Measurements from ENCODE around the gene KIAA1549. TPM values are rescaled to one million over a fixed set of nuclear protein-coding genes. Genes with fewer than 3 reads are reported as not detected.

KIAA1549 gene
- total and polyA plus RNA-seq, 2 of the 4 experiments (the other 2 are of a cell fraction): 1.3 to 3.3 TPM

DNA sequence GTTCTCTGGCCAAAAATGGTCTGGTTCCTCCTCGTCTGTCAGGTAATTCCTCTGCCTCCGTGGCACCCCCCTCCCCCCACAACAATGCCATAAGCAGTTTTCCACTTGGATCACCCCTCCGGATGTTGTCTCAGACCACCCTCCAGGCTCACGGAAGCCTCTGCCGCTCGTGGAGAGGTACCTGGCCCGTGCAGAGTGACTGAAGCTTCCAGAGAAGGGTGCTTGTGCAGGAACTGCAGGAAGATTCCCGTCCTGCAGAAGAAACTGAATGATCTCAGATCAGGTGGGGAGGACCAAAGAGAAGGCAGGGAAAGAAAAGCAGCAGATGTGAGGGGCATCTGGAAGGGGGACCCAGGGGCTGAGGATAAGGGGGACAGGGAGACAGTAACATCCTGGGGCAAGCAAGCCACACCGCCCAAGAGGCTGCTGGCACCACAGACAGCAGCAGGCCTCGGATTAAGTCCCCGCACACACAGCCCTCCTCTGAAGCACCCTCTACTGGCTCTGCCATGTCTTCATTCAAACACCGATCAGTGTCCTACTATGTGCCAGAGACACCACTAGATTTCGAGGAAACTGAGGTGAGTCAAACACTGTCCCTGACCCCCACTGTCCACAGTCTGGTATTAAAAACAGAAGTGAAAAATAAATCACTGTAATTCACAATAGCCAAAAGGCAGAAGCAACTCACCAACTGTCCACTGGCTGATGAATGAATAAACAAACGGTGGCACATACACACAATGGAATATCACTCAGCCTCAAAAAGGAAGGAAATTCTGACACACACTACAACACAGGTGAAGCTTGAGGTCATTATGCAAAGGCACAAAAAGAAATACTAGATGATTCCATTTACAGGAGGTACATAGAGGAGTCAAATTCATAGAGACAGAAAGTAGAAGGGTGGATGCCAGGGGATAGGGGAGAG is 26.4 kb downstream of the KIAA1549 start:
- Histone ChIP-seq H2AFZ (replicated peaks; ENCODE audit: low read length, poor library complexity) (no peak overlapping the region), H2BK20ac (ENCODE audit: low read depth, low read length) (no peak overlapping the region), H3K14ac (replicated peaks; ENCODE audit: low read depth, low read length) (no peak overlapping the region), H3K27ac (ENCODE audit: insufficient read depth, low read length) (no peak overlapping the region), H3K23ac (ENCODE audit: low read depth, low read length) (no peak overlapping the region), H4K20me1 (ENCODE audit: insufficient read depth, low read length) (no peaks in the 10 kb centered on the region), H2AK9ac (replicated peaks; ENCODE audit: low read depth, low read length, poor library complexity) (no peak overlapping the region), H2BK120ac (ENCODE audit: low read depth, low read length) (no peak overlapping the region), H4K8ac (ENCODE audit: low read depth in 2 of 2, low read length in 2 of 2) (no peak overlapping the region), H3K56ac (ENCODE audit: extremely low read depth, insufficient read depth, low read length) (no peak overlapping the region), H2BK15ac (ENCODE audit: low read depth, low read length) (no peak overlapping the region), H3K9me3 (ENCODE audit: control insufficient read depth, insufficient read depth, low read length) (no peaks in the 10 kb centered on the region), H3K9ac (ENCODE audit: low read depth, low read length) (no peak overlapping the region), H3K4me1 (ENCODE audit: control insufficient read depth, insufficient read depth, low read length) (peaks cover 3% of the 10 kb centered on the region; the same call in 1 of the 2 replicates), H3K27me3 (ENCODE audit: control insufficient read depth, insufficient read depth, low read length) (no peaks in the 10 kb centered on the region), H4K5ac (ENCODE audit: low read depth, low read length) (no peak overlapping the region), H2AK5ac (ENCODE audit: low read depth, low read length) (no peak overlapping the region), H3K4me2 (ENCODE audit: low read depth, low read length) (no peak overlapping the region), H2BK5ac (ENCODE audit: low read depth, low read length, poor library complexity, severe bottlenecking) (no peak overlapping the region), H3K9me1 (ENCODE audit: insufficient read depth, low read length) (no peaks in the 10 kb centered on the region; the same call in 1 of the 2 replicates), H4K91ac (ENCODE audit: insufficient read depth, low read depth, low read length) (no peak overlapping the region), H3K4ac (ENCODE audit: low read depth, low read length) (no peak overlapping the region), H3K79me1 (ENCODE audit: low read depth in 1 of 2, low read length in 2 of 2) (peaks cover 14 to 15% of the 10 kb centered on the region in 2 experiments), H3K18ac (ENCODE audit: low read depth, low read length) (no peak overlapping the region), H3K36me3 (ENCODE audit: control insufficient read depth, insufficient read depth, low read length) (no peaks in the 10 kb centered on the region), H3K4me3 (ENCODE audit: insufficient read depth, low read depth, low read length) (no peak overlapping the region)
- CTCF ChIA-PET: interaction anchor here (0.6 kb wide), 1 partner anchor 11 kb away, joined by 7 read pairs; no protein-coding TSS in a partner anchor
- TF ChIP-seq NFE2L2 (IDR thresholded peaks at IDR 0.05; ENCODE audit: low read depth, low read length): no peak
- TF ChIP-seq, protein P1, sequence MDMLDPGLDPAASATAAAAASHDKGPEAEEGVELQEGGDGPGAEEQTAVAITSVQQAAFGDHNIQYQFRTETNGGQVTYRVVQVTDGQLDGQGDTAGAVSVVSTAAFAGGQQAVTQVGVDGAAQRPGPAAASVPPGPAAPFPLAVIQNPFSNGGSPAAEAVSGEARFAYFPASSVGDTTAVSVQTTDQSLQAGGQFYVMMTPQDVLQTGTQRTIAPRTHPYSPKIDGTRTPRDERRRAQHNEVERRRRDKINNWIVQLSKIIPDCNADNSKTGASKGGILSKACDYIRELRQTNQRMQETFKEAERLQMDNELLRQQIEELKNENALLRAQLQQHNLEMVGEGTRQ (IDR thresholded peaks at IDR 0.05; ENCODE audit: low read depth, low read length): no peak
- no peak for TF ChIP-seq MXI1 (IDR thresholded peaks at IDR 0.05; ENCODE audit: borderline replicate concordance, low read depth, low read length)
- TF ChIP-seq, protein P2, sequence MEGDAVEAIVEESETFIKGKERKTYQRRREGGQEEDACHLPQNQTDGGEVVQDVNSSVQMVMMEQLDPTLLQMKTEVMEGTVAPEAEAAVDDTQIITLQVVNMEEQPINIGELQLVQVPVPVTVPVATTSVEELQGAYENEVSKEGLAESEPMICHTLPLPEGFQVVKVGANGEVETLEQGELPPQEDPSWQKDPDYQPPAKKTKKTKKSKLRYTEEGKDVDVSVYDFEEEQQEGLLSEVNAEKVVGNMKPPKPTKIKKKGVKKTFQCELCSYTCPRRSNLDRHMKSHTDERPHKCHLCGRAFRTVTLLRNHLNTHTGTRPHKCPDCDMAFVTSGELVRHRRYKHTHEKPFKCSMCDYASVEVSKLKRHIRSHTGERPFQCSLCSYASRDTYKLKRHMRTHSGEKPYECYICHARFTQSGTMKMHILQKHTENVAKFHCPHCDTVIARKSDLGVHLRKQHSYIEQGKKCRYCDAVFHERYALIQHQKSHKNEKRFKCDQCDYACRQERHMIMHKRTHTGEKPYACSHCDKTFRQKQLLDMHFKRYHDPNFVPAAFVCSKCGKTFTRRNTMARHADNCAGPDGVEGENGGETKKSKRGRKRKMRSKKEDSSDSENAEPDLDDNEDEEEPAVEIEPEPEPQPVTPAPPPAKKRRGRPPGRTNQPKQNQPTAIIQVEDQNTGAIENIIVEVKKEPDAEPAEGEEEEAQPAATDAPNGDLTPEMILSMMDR (conservative IDR thresholded peaks at IDR 0.05; ENCODE audit: low read depth, low read length): no peak
- TF ChIP-seq BHLHE40 (IDR thresholded peaks at IDR 0.05; ENCODE audit: low read depth, low read length): no peak
- TF ChIP-seq CEBPB (IDR thresholded peaks at IDR 0.05; ENCODE audit: low read depth, low read length): no peak
- no peak for TF ChIP-seq MAFK (IDR thresholded peaks at IDR 0.05; ENCODE audit: low read depth, low read length)
- TF ChIP-seq CHD1 (IDR thresholded peaks at IDR 0.05; ENCODE audit: low read depth, low read length): no peak
- TF ChIP-seq POLR2A (IDR thresholded peaks at IDR 0.05; ENCODE audit: low read depth, low read length): no peak
- TF ChIP-seq FOS (IDR thresholded peaks at IDR 0.05; ENCODE audit: low read depth, low read length): no peak
- TF ChIP-seq MAZ (IDR thresholded peaks at IDR 0.05; ENCODE audit: borderline replicate concordance, low read depth, low read length): no peak
- TF ChIP-seq SMC3 (IDR thresholded peaks at IDR 0.05; ENCODE audit: low read depth, low read length): no peak
- TF ChIP-seq RAD21 (IDR thresholded peaks at IDR 0.05; ENCODE audit: low read length): no peak
- no peak for TF ChIP-seq RFX5 (IDR thresholded peaks at IDR 0.05; ENCODE audit: low read depth, low read length)
- TF ChIP-seq RCOR1 (IDR thresholded peaks at IDR 0.05; ENCODE audit: insufficient replicate concordance, low read length): no peak
- DNase-seq: no peak
- intact Hi-C loops (cut with micrococcal nuclease): no loop called here
- in situ Hi-C loops (cut with MboI; ENCODE audit: low sequenced_read_pairs): no loop called here
- ATAC-seq (ENCODE audit: low read depth): no peak
- dilution Hi-C loops (cut with HindIII; ENCODE audit: low sequenced_read_pairs, unreplicated experiment): no loop called here
- 81% methylated on average over 8 of the region's 14 CpGs; no CpG with 5 or more reads in 1 of the 2 experiments for WGBS, 2 experiments (ENCODE audit: extremely low coverage in 2 of 2, insufficient read length in 1 of 2)
- POLR2A ChIA-PET (ENCODE audit: unreplicated experiment): no interaction called here
- BruUV-seq (replicated peaks): no TSS peak
